NOMO-1 treated with DMSO at 0.1 percent for 48 hours (cell line): ENCODE measurements around the gene SPDYA.
"Not testable (repeated sequence)": the region's sequence is repeated elsewhere in the genome, so short reads cannot be mapped to it uniquely, and the experiment has no call there.

Experiments used
- DNase-seq: peaks from one replicate; lab custom pipeline; 2025; ENCODE audit not compliant: unreplicated experiment; lab: John Stamatoyannopoulos, UW

Gene SPDYA

DNA sequence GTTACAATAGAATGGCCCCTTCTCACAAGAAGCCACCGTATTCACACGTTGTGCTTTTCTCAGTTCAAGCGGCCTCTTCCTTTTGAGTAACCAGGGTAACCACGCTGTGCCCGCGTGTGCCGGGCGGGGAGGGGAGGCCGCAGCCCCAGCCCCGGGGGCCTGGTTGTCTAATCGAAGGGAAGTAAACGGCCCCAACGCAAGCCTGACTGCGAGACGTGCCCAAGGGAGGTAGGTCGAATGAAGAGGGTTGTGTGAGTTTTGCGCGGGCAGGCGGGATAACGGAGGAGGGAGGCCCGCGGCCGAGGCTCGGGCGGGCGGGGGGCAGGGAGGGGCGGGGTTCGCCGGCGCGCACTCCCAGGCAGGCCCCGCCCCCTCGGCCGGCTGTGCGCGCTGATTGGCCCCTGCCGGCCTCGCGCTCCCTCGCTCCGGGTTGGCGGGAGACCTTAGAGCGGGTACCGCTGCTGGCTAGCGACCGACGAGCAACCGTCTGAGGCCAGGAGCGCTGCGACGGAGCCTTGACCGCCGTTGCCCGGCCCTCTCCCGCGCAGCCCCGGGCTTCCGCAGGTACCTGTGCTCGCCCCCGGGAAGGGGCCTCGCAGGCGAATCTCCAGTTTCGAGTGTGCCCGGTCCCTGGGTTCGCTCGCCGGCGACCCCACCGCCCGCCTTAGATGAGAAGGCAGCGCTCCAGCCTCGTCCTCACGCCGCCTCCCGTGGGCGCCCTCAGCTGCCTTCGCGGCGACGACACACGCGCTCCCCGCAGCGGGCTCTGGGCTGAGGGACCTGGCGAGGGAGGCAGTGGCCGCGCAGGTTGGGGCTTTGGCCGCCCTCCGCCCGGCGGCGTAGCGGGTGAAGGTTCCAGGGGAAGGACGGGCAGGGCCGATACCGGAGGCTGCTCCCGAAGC, at the start of gene SPDYA:
SPDYA (plus strand) TSS at position 451 of the 902 bp plus-strand sequence. CDS start 5,181 bp downstream, outside the sequence.
- DNase-seq: peak; percentile 74

DNA sequence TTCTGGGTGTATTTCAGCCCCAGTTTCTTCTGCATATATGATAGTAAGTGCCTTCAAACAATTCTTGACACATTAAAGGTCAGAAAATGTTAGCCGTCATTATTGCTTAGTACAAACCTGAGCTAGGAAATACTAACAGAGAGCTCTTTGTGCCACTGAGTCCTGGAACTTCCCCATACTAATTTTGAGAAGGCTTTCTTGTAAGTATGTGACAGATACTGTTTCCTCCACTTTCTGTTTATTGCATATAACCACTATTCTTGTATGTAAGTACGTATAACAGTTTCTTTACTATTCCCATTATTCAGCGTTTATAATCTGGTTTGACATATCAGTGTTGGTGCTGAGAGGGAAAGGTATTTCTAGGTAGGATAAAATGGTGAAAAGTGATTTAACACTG, 49.2 kb upstream of the SPDYA start:
- no peak for DNase-seq

DNA sequence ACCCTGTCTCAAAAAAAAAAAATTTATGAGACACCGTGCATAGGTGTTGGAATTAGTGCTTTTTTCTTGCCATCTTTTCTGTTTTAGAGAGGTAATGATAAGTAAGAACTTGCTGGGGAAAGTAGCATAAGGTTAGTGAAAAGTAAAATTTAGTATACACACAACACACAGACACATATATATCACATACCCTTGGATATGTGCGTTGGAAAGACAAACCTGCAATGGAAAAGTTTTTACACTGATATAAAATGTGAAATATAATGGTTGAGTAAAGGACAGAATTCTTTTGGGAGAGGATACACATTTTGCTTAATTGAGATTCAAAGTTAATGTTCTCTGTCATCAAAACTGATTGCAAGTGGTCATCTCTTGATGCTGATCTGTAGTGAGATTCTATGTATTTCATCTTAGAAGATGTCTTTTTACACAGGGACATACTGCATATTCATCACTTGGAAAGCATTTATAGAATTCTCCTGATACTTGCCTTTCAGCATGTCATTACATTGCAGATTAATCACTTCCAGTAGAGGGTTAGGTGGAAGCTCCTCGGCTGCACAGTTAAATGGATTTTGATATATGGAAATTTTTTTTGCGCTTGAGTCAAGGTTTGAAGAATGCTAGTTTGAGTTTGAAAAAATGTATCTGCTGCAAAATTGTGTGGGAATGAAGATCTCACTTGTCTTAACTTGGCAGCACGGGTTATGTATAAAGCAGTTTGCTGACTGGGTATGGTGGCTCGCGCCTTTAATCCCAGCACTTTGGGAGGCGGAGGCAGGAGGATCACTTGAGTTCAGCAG, 45.5 kb upstream of the SPDYA start:
- no peak for DNase-seq

DNA sequence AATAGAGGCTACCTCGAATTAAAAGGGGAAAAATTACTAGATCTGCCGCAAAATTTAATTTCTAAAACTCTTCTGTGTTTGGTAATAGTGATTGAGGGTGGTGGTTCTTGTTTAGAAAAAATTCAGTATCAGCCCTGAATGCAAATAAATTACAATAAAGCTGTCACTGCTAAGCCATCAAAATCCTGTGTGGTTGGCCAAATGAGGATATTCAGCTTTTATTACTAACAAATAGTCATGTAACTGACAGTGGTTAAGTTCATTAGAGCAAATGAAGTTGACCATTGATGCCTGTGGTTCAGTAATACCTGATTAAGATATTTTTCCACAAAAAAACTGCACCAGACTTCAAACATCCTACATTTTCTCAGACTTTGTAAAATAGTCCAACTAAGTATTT, 44.6 kb upstream of the SPDYA start:
- DNase-seq: no peak

DNA sequence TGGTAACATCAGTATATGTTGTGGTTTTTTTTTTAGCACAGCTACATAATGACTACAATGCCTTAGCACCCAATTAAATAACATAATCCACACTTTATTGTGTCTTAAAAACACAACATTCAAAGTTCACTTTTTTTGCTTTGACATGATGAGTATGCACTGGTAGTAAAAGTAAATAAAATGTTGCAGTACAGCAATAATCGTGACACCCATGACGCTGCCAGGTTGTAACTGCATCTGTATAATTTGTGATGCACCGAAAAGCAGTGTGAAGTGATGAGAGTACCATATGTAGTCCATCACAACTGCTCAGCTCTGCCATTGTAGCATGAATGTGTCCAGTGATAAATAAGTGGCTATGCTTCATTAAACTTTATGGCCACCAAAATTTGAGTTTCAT, 43.3 kb upstream of the SPDYA start:
- no peak for DNase-seq

DNA sequence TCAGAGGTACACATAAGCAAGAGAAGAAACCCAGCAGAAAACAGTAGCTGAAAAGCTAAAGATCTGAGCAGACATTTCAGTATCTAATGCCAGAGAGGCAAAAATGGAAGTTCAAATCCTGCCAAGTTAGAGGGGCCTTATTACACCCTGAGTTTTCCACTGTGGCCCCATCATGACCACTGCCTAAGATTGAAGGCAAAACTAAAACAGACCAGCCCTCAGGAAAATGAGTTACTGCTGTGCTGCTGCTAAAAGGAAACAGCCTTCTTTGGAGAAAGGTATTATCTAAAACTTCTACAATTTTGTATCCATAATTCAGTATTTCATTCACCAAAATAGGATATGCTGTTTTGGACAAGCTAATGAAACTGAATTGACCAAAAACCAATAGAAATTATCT, 42.2 kb upstream of the SPDYA start:
- DNase-seq: no peak

DNA sequence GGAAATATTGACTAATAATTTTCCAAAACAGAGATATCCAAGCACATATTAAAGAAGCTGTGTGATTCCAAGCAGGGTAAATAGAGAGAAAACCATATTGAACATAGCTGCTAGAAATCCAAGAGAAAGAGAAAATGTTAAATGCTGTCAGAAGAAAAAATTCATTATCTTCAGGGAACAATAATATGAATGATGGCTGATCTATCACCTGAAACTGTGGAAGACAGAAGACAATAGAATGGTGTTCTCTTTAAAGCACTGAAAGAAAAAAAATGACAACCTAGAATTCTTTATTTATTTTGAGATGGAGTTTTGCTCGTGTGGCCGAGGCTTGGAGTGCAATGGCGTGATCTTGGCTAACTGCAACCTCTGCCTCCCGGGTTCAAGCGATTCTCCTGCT, 41.7 kb upstream of the SPDYA start:
- no peak for DNase-seq

DNA sequence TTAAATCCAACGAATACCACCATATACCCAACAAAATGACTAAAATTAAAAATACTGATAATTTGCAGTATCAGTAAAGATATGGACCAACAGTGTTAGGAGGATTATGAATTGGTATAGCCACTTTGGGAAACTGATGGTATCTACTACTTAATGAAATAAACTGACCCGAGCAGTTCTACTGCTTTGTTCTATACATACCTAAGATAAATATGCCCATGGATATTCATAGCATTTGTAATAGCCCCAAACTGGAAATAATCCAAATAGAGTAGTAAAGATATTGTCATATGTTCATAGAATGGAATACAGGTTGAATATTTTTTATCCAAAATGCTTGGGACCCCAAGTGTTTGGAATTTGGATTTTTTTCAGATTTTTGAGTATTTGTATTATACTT, 38.3 kb upstream of the SPDYA start:
- no peak for DNase-seq

DNA sequence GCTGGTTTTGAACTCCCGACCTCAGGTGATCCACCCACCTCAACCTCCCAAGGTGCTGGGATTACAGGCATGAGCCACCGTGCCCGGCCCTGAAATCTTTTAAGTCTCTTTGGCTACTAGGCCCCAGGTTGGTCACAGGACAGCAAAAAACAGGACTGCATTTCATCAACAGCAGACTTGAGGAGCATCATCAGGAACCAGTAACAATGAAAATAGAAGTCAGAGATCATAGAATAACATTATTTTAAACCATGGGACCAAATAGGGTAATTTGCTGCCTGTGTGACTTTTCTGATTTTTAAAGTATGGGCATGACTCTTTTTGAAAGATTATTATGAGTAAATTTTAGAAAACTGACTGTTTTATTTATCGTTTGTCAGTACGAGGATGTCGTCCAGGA, 34.2 kb upstream of the SPDYA start:
- DNase-seq: no peak

DNA sequence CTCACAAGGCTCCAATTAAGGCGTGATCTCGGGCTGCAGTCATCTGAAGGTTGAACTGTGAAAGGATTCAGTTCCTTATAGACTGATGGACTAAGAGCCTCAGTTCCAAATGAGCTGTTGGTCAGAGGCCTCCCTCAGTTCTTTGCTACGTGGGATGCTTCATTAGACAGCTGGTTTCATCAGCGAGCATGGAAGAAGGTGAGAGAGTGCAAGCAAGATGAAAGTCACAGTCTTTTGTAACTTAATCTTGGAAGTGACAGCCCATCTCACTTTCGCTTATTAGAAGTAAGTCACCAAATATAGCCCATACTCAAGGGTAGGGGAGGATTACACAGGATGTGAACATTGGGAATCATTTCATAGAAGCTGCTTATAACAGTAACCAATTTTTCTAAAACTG, 32.2 kb upstream of the SPDYA start:
- DNase-seq: no peak

DNA sequence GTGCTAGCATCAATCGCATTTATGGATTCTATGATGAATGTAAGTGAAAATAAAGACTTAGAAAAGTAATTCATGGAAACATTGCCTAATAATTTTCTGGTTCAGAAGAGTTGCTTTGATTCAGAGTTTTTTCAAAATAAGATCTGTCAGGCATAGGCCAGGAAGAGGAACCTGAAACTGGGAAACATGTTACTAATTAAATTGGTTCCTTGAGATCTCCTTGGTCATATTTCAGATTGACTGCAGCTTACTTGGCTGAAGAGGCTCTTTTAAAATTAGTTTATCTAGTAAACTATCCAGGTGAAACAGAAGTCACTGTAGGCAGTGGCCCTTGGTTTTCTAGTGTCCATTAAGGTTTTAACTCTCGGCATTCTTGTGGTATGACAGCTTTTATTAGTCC, 31.6 kb upstream of the SPDYA start:
- peak; percentile 54 for DNase-seq

DNA sequence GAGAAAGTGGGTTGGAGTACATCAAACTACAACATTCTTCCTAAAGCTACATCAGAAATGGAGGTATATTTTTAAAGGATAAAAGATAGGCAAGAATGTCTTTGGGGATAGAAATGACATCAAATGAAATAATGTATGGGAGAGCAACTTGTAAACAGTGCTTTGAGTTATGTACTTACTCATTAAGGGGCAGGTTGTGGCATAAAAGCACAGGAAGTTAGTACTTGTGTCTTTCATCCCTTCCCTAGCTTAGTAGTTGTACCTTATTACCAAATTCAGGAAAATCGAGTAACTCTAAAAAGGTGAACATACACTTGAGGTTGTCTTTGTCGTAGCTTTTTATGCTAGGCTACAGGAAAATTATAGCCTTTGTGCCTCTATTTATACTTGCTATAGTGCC, 30.1 kb upstream of the SPDYA start:
- no peak for DNase-seq

DNA sequence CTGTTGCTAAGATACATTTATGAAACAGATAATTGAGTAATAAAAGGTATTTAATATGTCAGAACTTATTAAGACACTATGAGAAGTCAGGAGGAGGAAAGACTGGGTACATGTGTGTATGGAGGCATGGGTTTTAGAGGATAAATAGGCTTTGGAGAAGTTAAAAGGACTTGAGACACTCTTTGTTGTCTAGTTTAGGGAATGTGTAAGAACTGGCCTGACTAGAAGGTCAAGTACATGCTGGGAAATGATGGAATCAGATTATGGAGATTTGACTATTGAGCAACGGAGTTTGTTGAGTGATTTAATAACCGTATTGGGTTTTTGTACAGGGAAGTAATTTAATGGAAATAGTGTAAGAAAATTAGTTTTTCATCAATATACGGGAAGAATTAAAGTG, 28.2 kb upstream of the SPDYA start:
- no peak for DNase-seq

DNA sequence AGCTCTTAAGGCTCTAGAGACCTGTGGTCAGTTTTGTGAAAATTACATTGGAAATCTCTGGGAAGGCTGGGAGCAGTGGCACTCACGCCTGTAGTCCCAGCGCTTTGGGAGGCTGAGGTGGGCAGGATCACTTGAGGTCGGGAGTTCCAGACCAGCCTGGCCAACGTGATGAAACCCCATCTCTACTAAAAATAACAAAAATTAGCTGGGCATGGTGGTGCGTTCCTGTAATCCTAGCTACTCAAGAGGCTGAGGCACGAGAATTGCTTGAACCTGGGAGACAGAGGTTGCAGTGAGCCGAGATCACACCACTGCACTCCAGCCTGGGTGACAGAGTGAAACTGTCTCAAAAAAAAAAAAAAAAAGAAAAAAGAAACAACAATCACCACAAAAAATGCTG, 26.1 kb upstream of the SPDYA start:
- DNase-seq: not testable (repeated sequence)

DNA sequence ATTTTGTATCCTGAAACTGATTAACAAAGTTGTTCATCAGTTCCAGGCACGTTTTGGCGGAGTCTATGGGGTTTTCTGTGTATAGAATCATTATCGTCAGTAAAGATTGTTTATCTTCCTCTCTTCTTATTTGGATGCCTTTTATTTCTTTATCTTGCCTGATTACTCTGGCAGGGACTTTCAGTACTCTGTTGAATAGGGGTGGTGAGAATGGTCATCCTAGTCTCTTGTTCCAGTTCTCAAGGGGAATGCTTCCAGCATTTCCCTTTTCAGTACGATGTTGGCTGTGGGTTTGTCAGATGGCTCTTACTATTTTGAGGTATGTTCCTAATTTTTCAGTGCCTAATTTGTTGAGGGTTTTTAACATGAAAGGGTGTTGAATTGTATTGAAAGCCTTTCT, 14.0 kb upstream of the SPDYA start:
- no peak for DNase-seq

DNA sequence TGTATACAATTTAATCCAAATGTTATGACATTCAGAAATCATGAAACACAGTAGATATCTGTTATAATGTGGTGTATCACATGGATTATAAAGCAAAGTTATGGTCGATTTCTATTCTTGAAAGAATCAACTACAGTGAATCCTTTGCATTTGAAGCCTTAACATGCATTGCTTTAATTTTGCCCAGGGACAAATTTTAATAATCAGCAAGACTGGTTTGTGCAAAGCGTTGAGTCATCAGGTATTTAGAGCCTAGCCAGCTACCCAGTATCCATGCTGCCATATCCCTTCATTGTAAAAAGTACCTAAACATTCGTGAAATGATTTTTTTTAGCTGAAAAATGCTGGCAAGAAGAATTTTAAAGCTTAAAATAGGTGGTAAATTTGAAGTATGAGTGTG, 8.9 kb upstream of the SPDYA start:
- no peak for DNase-seq

DNA sequence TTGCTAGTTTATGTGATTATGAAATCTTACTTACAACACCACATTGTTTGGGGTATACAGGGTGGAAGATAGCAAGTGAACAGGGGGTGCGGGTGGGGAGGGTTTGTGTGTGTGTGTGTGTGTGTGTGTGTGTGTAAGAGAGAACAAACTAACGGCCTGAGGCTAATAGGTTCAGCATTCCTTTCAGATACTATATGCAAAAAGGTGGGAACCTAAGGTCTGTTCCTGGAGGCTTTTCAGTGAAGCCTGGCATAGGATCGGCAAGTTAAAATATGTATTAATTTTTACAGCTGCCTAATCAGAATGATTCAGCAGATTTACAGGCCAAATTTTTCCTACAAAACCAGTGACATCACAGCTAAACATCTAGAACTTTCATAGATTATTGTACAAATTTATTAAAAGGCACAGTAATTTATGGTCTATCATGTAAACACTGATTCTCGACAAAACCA, 7.6 kb upstream of the SPDYA start:
- no peak for DNase-seq

DNA sequence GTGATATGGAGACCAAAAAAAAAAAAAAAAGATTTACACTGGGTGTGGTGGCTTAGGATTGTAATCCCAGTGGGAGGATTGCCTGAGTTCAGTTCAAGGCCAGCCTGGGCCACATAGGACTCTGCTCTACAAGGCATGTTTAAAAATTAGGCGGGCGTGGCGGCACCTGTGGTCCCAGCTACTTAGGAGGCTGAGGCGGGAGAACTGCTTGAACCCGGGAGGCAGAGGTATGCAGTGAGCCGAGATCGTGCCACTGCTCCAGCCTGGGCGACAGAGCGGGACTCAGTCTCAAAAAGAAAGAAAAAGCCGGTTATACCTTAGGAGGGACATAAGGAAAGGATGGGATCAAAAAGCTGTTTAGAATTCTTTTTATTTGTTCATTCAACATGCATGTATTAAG, 707 bp upstream of the SPDYA start:
- DNase-seq: no peak

DNA sequence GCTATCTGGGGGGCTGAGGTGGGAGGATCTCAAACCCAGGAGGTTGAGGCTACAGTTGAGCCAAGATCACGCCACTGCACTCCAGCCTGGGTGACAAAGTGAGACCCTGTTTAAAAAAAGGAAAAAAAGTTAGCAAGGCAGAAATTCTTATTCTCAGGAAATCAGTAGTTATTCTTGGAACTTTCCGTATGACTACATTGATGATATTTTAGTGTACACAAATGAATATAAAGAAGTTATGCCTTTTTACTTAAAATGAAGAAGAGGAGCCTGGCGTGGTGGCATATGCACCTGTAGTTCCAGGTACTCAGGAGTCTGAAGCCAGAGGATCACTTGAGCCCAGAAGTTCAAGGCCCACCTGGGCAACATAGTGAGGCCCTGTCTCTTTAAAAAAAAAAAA, 7.4 kb downstream of the SPDYA start:
- DNase-seq: no peak

DNA sequence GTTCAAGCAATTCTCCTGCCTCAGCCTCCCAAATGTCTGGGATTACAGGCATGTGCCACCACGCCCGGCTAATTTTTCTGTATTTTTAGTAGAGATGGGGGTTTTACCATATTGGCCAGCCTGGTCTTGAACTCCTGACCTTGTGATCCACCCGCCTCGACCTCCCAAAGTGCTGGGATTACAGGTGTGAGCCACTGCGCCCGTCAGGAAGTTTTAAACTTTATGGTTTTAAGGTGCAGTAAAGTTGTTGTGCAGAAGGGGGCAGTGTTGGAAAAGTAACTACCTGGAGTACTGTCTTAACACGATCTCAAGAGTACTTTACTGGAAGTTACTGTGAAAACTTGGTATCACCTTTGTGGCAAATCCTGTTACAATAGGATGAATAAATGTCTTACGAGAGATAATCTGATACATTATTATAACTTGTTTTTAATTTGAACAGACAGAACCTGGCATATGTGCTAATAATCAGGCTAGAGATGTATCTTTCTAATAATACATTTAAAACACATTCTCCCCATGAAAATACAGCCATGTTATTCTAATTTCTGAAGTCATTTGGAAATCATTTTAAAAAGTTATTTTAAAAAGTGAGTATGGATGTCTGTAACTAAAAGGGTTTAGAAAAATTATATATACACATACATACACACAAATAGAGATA, 10.8 kb downstream of the SPDYA start:
- DNase-seq: peak; percentile 47

DNA sequence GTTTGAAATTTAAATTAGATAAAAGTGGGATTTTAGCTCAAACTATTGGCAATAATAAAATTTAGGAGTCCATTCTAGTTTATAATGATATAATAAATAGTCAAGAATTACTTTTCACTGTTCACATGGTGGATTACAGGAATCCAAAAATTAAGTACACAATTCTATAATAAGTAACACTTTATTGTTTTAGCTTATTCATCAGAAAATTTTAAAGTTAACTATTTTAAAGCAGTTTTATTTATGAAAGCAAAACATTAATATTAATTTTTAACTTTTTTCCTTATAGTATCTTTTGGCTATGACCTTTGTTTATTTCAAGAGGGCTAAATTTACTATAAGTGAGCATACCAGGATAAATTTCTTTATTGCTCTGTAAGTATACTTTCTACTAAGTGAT, 11.4 kb downstream of the SPDYA start:
- no peak for DNase-seq

DNA sequence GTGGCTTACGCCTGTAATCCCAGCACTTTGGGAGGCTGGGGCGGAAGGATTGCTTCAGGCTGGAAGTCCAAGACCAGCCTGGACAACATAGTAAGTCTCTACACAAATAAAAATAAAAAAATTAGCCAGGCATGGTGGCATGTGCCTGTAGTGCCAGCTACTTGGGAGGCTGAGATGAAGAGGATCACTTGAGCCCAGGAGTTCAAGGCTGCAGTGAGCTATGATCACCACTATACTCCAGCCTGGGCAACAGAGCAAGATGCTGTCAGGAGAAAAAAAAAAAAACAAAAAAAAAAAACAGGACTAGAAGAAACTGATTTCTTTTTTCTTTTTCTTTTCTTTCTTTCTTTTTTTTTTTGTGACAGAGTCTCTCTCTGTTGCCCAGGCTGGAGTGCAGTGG, 13.6 kb downstream of the SPDYA start:
- no peak for DNase-seq
